ENCODE data around the gene RHEX. TPM values are rescaled to one million over a fixed set of nuclear protein-coding genes. Genes with fewer than 3 reads are reported as not detected.

The RHEX gene
- total RNA-seq, 2 experiments from 2014 or later = not detected

DNA sequence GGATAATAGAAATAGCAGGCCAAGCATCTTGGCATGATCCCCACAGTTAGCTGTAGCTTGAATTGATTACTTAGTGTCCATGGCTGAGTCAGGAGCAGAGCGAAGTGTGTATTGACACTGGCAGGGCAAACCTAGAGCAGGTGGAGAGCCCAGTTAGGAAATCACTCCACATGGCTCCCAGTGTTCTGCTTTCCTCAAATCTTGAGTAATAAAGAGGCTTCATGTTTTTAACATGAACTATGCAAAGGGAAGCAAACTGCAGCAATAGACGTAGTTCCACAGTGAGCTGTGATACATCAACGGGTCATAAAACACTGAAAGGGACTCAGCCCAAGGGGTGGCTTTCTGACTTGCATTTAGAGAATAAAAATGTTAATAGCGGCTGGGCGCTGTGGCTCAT, 28.9 kb downstream of the RHEX start:
- ATAC-seq (ENCODE audit: poor library complexity) (no peak), DNase-seq (no peak)
- no peaks in the 10 kb centered on the region for H3K9me3 ChIP-seq (ENCODE audit: control insufficient read depth in 1 of 2, insufficient read depth in 1 of 2, low read length in 2 of 2)
- Mint-ChIP-seq H3K4me1 (ENCODE audit: low read depth) (peaks cover 21% of the 10 kb centered on the region), H3K4me3 (no peak overlapping the region), H3K9me3 (no peaks in the 10 kb centered on the region), H3K27ac (no peak overlapping the region), H3K36me3 (ENCODE audit: low read depth) (no peaks in the 10 kb centered on the region), H3K27me3 (no peaks in the 10 kb centered on the region)
- H3K27me3 ChIP-seq (ENCODE audit: control insufficient read depth in 1 of 2, insufficient read depth in 2 of 2, low read length in 2 of 2) = no peaks in the 10 kb centered on the region
- no peak overlapping the region for H3K4me3 ChIP-seq (ENCODE audit: low read length)
- TF ChIP-seq, protein P1, sequence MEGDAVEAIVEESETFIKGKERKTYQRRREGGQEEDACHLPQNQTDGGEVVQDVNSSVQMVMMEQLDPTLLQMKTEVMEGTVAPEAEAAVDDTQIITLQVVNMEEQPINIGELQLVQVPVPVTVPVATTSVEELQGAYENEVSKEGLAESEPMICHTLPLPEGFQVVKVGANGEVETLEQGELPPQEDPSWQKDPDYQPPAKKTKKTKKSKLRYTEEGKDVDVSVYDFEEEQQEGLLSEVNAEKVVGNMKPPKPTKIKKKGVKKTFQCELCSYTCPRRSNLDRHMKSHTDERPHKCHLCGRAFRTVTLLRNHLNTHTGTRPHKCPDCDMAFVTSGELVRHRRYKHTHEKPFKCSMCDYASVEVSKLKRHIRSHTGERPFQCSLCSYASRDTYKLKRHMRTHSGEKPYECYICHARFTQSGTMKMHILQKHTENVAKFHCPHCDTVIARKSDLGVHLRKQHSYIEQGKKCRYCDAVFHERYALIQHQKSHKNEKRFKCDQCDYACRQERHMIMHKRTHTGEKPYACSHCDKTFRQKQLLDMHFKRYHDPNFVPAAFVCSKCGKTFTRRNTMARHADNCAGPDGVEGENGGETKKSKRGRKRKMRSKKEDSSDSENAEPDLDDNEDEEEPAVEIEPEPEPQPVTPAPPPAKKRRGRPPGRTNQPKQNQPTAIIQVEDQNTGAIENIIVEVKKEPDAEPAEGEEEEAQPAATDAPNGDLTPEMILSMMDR (IDR thresholded peaks at IDR 0.05) = no peak
- no peaks in the 10 kb centered on the region for H3K36me3 ChIP-seq (ENCODE audit: insufficient read depth, low read length)
- ChIA-PET CTCF (no interaction called here), POLR2A (no interaction called here)
- H3K4me1 ChIP-seq (ENCODE audit: insufficient read depth, low read length) = peaks cover 14% of the 10 kb centered on the region
- no peak overlapping the region for H3K27ac ChIP-seq (ENCODE audit: low read depth in 1 of 2, low read length in 2 of 2)
- intact Hi-C loops (cut with DNase I, micrococcal nuclease) = no loop called here

DNA sequence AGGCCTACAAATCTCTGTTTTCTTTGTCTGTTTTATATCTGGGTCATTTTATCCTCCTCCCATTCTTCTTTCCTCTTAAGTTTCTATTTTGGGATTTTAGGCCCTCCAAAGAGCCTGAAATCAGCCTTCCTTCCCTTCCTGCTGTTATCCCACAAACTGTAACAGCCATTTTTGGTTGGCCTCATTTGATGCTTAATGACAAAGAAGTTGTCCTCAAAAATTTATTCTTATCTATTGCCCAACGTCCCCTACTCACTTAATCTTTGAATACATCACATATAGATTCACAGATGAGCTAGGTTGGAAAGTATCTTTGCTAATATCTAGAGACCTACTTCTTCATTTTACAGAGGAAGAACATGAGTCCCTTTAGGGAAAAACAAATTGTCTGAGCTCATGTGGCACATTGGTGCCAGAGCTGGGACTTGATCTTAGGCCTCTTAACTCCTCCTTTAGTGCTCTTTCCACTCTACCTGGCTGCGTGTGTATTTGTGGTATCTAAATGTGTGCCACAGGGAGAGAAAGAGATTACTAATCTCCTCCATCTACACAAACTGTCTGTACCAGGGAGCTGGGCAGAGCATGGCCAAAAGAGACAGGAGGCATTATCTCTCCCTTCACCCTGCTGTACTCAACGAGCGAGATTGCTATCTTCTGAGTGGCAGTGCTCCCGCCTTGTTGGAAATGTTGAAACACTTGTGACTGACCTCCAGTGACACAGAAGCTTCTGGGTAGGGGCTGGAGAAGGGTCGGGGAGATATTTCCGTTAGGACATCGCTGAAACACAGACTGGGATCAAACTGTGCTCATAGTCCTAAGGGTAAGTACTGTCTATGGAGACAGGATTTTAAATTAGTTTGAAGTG, 30.1 kb downstream of the RHEX start:
- H3K27me3 ChIP-seq (ENCODE audit: control insufficient read depth in 1 of 2, insufficient read depth in 2 of 2, low read length in 2 of 2) = no peaks in the 10 kb centered on the region
- peaks cover 14% of the 10 kb centered on the region for H3K4me1 ChIP-seq (ENCODE audit: insufficient read depth, low read length)
- no peak overlapping the region for H3K27ac ChIP-seq (ENCODE audit: low read depth in 1 of 2, low read length in 2 of 2)
- ChIA-PET CTCF (no interaction called here), POLR2A (no interaction called here)
- Mint-ChIP-seq H3K4me3 (no peak overlapping the region), H3K36me3 (ENCODE audit: low read depth) (no peaks in the 10 kb centered on the region), H3K27me3 (no peaks in the 10 kb centered on the region), H3K9me3 (no peaks in the 10 kb centered on the region), H3K27ac (no peak overlapping the region), H3K4me1 (ENCODE audit: low read depth) (peaks cover 21% of the 10 kb centered on the region)
- DNase-seq (no peak), ATAC-seq (ENCODE audit: poor library complexity) (no peak)
- no peaks in the 10 kb centered on the region for H3K9me3 ChIP-seq (ENCODE audit: control insufficient read depth in 1 of 2, insufficient read depth in 1 of 2, low read length in 2 of 2)
- no peak overlapping the region for H3K4me3 ChIP-seq (ENCODE audit: low read length)
- intact Hi-C loops (cut with DNase I, micrococcal nuclease) = no loop called here
- no peaks in the 10 kb centered on the region for H3K36me3 ChIP-seq (ENCODE audit: insufficient read depth, low read length)
- TF ChIP-seq, protein P1 (IDR thresholded peaks at IDR 0.05) = no peak

DNA sequence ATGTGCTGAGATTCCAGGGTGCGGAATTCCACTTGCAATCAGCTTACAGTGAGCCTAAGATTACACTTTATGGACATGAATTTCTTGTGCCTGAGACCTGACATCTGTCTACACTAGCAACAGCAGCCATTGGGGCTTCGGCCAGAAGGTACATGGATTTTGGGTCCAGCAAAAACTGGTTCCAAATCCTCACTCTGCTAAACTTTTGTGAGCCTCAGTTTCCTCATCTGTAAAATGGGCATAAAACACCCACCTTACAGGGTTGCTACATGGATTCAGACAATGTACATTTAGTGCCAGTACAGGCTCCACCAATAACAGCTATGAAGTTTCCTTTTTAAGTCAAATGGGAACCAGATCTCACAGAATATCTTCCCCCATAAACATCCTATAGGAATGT, 30.8 kb downstream of the RHEX start:
- no peaks in the 10 kb centered on the region for H3K9me3 ChIP-seq (ENCODE audit: control insufficient read depth in 1 of 2, insufficient read depth in 1 of 2, low read length in 2 of 2)
- POLR2A ChIA-PET = no interaction called here

More for the DNA sequence above, 30.8 kb downstream of the RHEX start:
- no peak overlapping the region for H3K27ac ChIP-seq (ENCODE audit: low read depth in 1 of 2, low read length in 2 of 2)
- Mint-ChIP-seq H3K4me3 (no peak overlapping the region), H3K9me3 (no peaks in the 10 kb centered on the region), H3K36me3 (ENCODE audit: low read depth) (no peaks in the 10 kb centered on the region), H3K27me3 (no peaks in the 10 kb centered on the region), H3K27ac (no peak overlapping the region), H3K4me1 (ENCODE audit: low read depth) (peaks cover 21% of the 10 kb centered on the region)
- H3K27me3 ChIP-seq (ENCODE audit: control insufficient read depth in 1 of 2, insufficient read depth in 2 of 2, low read length in 2 of 2) = no peaks in the 10 kb centered on the region
- CTCF ChIA-PET = no interaction called here
- no peak for ATAC-seq (ENCODE audit: poor library complexity)
- intact Hi-C loops (cut with DNase I, micrococcal nuclease) = no loop called here
- peaks cover 14% of the 10 kb centered on the region for H3K4me1 ChIP-seq (ENCODE audit: insufficient read depth, low read length)
- no peak overlapping the region for H3K4me3 ChIP-seq (ENCODE audit: low read length)
- DNase-seq = no peak
- TF ChIP-seq, protein P1 (IDR thresholded peaks at IDR 0.05) = no peak
- no peaks in the 10 kb centered on the region for H3K36me3 ChIP-seq (ENCODE audit: insufficient read depth, low read length)
